CD4-positive, alpha-beta T cell treated with Interleukin-10 for 1 hour (primary cell): ENCODE results near the gene PRKCA.
"Not testable (repeated sequence)": the region's sequence is repeated elsewhere in the genome, so short reads cannot be mapped to it uniquely, and the experiment has no call there.

Experiments
- DNase-seq: peaks from one replicate; pipeline ENCODE4 v3.0.0-alpha.2; 2020

The PRKCA gene

GRCh38 chr17:66292353-66292752, 10.1 kb upstream of the PRKCA start:
- no peak for DNase-seq

GRCh38 chr17:66296289-66296725, 6.1 kb upstream of the PRKCA start:
- DNase-seq: no peak

GRCh38 chr17:66297443-66297842, 5.0 kb upstream of the PRKCA start:
- not testable (repeated sequence) for DNase-seq

- DNase-seq: no peak
Observed at GRCh38 chr17:66299711-66300110, 2.7 kb upstream of the PRKCA start.

- no peak for DNase-seq
Observed at GRCh38 chr17:66300956-66301355, 1.5 kb upstream of the PRKCA start.

GRCh38 chr17:66301367-66301863, 998 bp upstream of the PRKCA start:
- no peak for DNase-seq

GRCh38 chr17:66302761-66303626, 581 bp downstream of the PRKCA start:
- DNase-seq: peak; percentile 46

- DNase-seq: peak; percentile 32
Observed at GRCh38 chr17:66304304-66305174, 2.1 kb downstream of the PRKCA start.

- DNase-seq: no peak
Observed at GRCh38 chr17:66306446-66306845, 4.0 kb downstream of the PRKCA start.

- DNase-seq: no peak
Observed at GRCh38 chr17:66307257-66307656, 4.8 kb downstream of the PRKCA start.

- no peak for DNase-seq
Observed at GRCh38 chr17:66308856-66309255, 6.4 kb downstream of the PRKCA start.

- DNase-seq: no peak
Observed at GRCh38 chr17:66309793-66310192, 7.4 kb downstream of the PRKCA start.

- DNase-seq: no peak
Observed at GRCh38 chr17:66310528-66311148, 8.2 kb downstream of the PRKCA start.

- DNase-seq: no peak
Observed at GRCh38 chr17:66312912-66313311, 10.5 kb downstream of the PRKCA start.

- DNase-seq: no peak
Observed at GRCh38 chr17:66313325-66313724, 10.9 kb downstream of the PRKCA start.

GRCh38 chr17:66313995-66314659, 11.7 kb downstream of the PRKCA start:
- no peak for DNase-seq

- no peak for DNase-seq
Observed at GRCh38 chr17:66317629-66318028, 15.2 kb downstream of the PRKCA start.

GRCh38 chr17:66319226-66319625, 16.8 kb downstream of the PRKCA start:
- no peak for DNase-seq

- DNase-seq: no peak
Observed at GRCh38 chr17:66322764-66323163, 20.4 kb downstream of the PRKCA start.

GRCh38 chr17:66324381-66325004, 22.1 kb downstream of the PRKCA start:
- not testable (repeated sequence) for DNase-seq

GRCh38 chr17:66326476-66327047, 24.1 kb downstream of the PRKCA start:
- no peak for DNase-seq

GRCh38 chr17:66330646-66331037, 28.2 kb downstream of the PRKCA start:
- no peak for DNase-seq
